HG03469 (cell line): Measurements from ENCODE around the gene SLC25A24.

Experiments
- ATAC-seq: cut with Tn5 transposase; IDR thresholded peaks from one replicate; pipeline ENCODE4 v1.9.1; 2021; ENCODE audit warnings: mild to moderate bottlenecking, moderate library complexity, moderate number of reproducible peaks; ENCODE audit not compliant: unreplicated experiment

SLC25A24 gene

GRCh38 chr1:108106775-108107174, 93.4 kb downstream of the SLC25A24 start:
- ATAC-seq: no peak

GRCh38 chr1:108100148-108100547, 100.0 kb downstream of the SLC25A24 start:
- ATAC-seq: no peak

GRCh38 chr1:108097018-108097417, 103.1 kb downstream of the SLC25A24 start:
- no peak for ATAC-seq

- ATAC-seq: no peak
Observed at GRCh38 chr1:108096089-108096488, 104.1 kb downstream of the SLC25A24 start.

GRCh38 chr1:108089477-108089876, 110.7 kb downstream of the SLC25A24 start:
- no peak for ATAC-seq

GRCh38 chr1:108085628-108086027, 114.5 kb downstream of the SLC25A24 start:
- ATAC-seq: no peak

GRCh38 chr1:108084866-108085477, 115.2 kb downstream of the SLC25A24 start:
- ATAC-seq: no peak
